Activated T-helper 1 cell treated with anti-CD3 and anti-CD28 coated beads, Interleukin-12 subunit alpha, Interleukin-12 subunit beta, Interleukin-2, Interleukin-4 antibody, amounts not matched to agents 30 ng/mL and 10 ng/mL and 1 ng/mL, durations not matched to agents 14 hours and 24 hours and 36 hours (primary cell): Measurements from ENCODE around the gene TWSG1. TPM values are rescaled to one million over a fixed set of nuclear protein-coding genes. Genes with fewer than 3 reads are reported as not detected.
"Not testable (repeated sequence)": the region's sequence is repeated elsewhere in the genome, so short reads cannot be mapped to it uniquely, and the experiment has no call there.

Experiments
- DNase-seq: peaks from one replicate; pipeline ENCODE4 v3.0.0; 2021; ENCODE audit warnings: low spot score
- H3K27ac Mint-ChIP-seq: one replicate; pipeline ENCODE4 v1.8.0; 2021; ENCODE audit warnings: mild to moderate bottlenecking, mixed read lengths
- H3K27me3 Mint-ChIP-seq: one replicate; pipeline ENCODE4 v1.8.0; 2022; ENCODE audit warnings: mild to moderate bottlenecking, moderate library complexity, mixed read lengths; ENCODE audit not compliant: insufficient read depth
- H3K36me3 Mint-ChIP-seq: one replicate; pipeline ENCODE4 v1.8.0; 2021; ENCODE audit warnings: low read depth, mixed read lengths
- H3K4me1 Mint-ChIP-seq: one replicate; pipeline ENCODE4 v1.8.0; 2021; ENCODE audit warnings: low read depth, mixed read lengths
- H3K4me3 Mint-ChIP-seq: one replicate; pipeline ENCODE4 v1.8.0; 2021; ENCODE audit warnings: mild to moderate bottlenecking, moderate library complexity, mixed read lengths
- H3K9me3 Mint-ChIP-seq: one replicate; pipeline ENCODE4 v1.8.0; 2021; ENCODE audit warnings: mixed read lengths
- intact Hi-C: fragments of 100-400 bp; cut with micrococcal nuclease; formaldehyde crosslinking; loops from one replicate; pipeline ENCODE4 v1.15.1; 2024
- total RNA-seq: library from RNA; stranded (reverse); gene quantifications from 2 replicates; pipeline ENCODE4 v1.2.3, GENCODE V29; 2022

TWSG1 gene
- total RNA-seq, 1 donor from 2014 or later: 10.6 TPM

- no peak for DNase-seq
- no peak overlapping the region for H3K4me3 Mint-ChIP-seq
- intact Hi-C loops: no loop called here
- no peaks in the 10 kb centered on the region for H3K9me3 Mint-ChIP-seq
- no peaks in the 10 kb centered on the region for H3K36me3 Mint-ChIP-seq
- no peak overlapping the region for H3K27ac Mint-ChIP-seq
- no peaks in the 10 kb centered on the region for H3K4me1 Mint-ChIP-seq
- H3K27me3 Mint-ChIP-seq: no peaks in the 10 kb centered on the region
Observed at GRCh38 chr18:9379118-9379517, 44.5 kb downstream of the TWSG1 start.

DNA sequence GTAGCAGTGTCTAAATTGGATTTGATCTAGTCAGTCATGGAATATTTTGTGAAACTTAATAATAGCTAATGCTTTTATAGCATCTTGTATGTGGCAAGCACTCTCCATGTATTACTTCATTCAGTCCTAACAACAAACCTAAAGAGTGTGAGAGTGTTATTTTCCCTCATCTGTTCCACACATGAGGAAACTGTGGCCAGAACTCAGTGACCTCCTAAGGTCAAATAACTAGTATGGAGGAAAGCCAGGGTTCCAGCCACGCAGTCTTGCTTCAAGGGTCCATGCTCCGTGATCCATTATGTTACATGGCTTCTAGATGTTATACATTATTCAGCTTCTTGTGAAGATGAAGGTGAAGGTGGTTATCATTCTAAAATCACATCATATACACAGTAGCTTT is 45.5 kb downstream of the TWSG1 start:
- intact Hi-C loops: no loop called here
- Mint-ChIP-seq H3K36me3 (no peaks in the 10 kb centered on the region), H3K4me3 (no peak overlapping the region), H3K27me3 (no peaks in the 10 kb centered on the region), H3K27ac (no peak overlapping the region), H3K4me1 (no peaks in the 10 kb centered on the region), H3K9me3 (no peaks in the 10 kb centered on the region)
- no peak for DNase-seq

- Mint-ChIP-seq H3K27me3 (no peaks in the 10 kb centered on the region), H3K9me3 (no peaks in the 10 kb centered on the region), H3K27ac (no peak overlapping the region), H3K4me3 (no peak overlapping the region), H3K36me3 (no peaks in the 10 kb centered on the region), H3K4me1 (no peaks in the 10 kb centered on the region)
- no peak for DNase-seq
- intact Hi-C loops: no loop called here
Observed at GRCh38 chr18:9380621-9381395, 46.2 kb downstream of the TWSG1 start.

DNA sequence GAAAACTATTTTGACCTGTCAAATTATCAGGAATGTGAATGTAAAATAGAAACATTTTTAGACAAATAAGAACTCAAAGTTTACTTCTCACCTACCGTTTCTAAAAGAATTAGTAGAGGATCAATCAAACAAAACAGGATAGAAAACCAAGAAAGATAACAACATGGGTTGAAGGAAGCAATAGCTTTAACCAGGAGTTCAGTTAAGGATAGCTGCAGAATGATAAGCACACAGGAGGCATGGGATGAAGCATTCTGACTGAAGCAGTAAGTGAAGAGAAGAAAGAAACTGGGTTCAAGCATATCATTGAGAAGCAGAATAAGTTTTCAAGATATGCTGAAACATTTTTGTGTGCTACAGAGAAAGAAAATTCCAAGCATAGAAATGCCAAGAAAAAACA is 52.3 kb downstream of the TWSG1 start:
- H3K9me3 Mint-ChIP-seq: peaks cover 8% of the 10 kb centered on the region
- H3K27ac Mint-ChIP-seq: no peak overlapping the region
- H3K27me3 Mint-ChIP-seq: no peaks in the 10 kb centered on the region
- no peaks in the 10 kb centered on the region for H3K36me3 Mint-ChIP-seq
- intact Hi-C loops: no loop called here
- H3K4me1 Mint-ChIP-seq: no peaks in the 10 kb centered on the region
- no peak overlapping the region for H3K4me3 Mint-ChIP-seq
- no peak for DNase-seq

- intact Hi-C loops: no loop called here
- Mint-ChIP-seq H3K4me3 (no peak overlapping the region), H3K27ac (no peak overlapping the region), H3K9me3 (peaks cover 8% of the 10 kb centered on the region), H3K27me3 (no peaks in the 10 kb centered on the region), H3K36me3 (no peaks in the 10 kb centered on the region), H3K4me1 (no peaks in the 10 kb centered on the region)
- no peak for DNase-seq
Observed at GRCh38 chr18:9387891-9388290, 53.3 kb downstream of the TWSG1 start.

GRCh38 chr18:9389706-9390105 is 55.1 kb downstream of the TWSG1 start:
- Mint-ChIP-seq H3K27me3 (no peaks in the 10 kb centered on the region), H3K27ac (no peak overlapping the region)

GRCh38 chr18:9392726-9393125 is 58.2 kb downstream of the TWSG1 start:
- no peak for DNase-seq
- no peaks in the 10 kb centered on the region for H3K27me3 Mint-ChIP-seq
- intact Hi-C loops: no loop called here
- H3K9me3 Mint-ChIP-seq: peaks cover 8% of the 10 kb centered on the region
- no peak overlapping the region for H3K4me3 Mint-ChIP-seq
- no peaks in the 10 kb centered on the region for H3K36me3 Mint-ChIP-seq
- no peak overlapping the region for H3K27ac Mint-ChIP-seq
- no peaks in the 10 kb centered on the region for H3K4me1 Mint-ChIP-seq

More at GRCh38 chr18:9389706-9390105, 55.1 kb downstream of the TWSG1 start:
- no peak for DNase-seq
- Mint-ChIP-seq H3K4me3 (no peak overlapping the region), H3K36me3 (no peaks in the 10 kb centered on the region), H3K9me3 (peaks cover 8% of the 10 kb centered on the region), H3K4me1 (no peaks in the 10 kb centered on the region)
- intact Hi-C loops: no loop called here

- intact Hi-C loops: no loop called here
- DNase-seq: no peak
- H3K4me3 Mint-ChIP-seq: no peak overlapping the region
- no peaks in the 10 kb centered on the region for H3K27me3 Mint-ChIP-seq
- no peaks in the 10 kb centered on the region for H3K36me3 Mint-ChIP-seq
- H3K4me1 Mint-ChIP-seq: no peaks in the 10 kb centered on the region
- peaks cover 8% of the 10 kb centered on the region for H3K9me3 Mint-ChIP-seq
- no peak overlapping the region for H3K27ac Mint-ChIP-seq
Observed at GRCh38 chr18:9394046-9394445, 59.5 kb downstream of the TWSG1 start.

GRCh38 chr18:9400197-9400596 is 65.6 kb downstream of the TWSG1 start:
- no peak for DNase-seq
- Mint-ChIP-seq H3K27me3 (no peaks in the 10 kb centered on the region), H3K9me3 (no peaks in the 10 kb centered on the region), H3K4me1 (peaks cover 6% of the 10 kb centered on the region), H3K36me3 (no peaks in the 10 kb centered on the region), H3K4me3 (no peak overlapping the region), H3K27ac (no peak overlapping the region)
- intact Hi-C loops: no loop called here

- intact Hi-C loops: no loop called here
- Mint-ChIP-seq H3K36me3 (no peaks in the 10 kb centered on the region), H3K4me1 (peaks cover 6% of the 10 kb centered on the region), H3K27ac (no peak overlapping the region), H3K4me3 (no peak overlapping the region), H3K9me3 (no peaks in the 10 kb centered on the region), H3K27me3 (no peaks in the 10 kb centered on the region)
- no peak for DNase-seq
Observed at GRCh38 chr18:9401176-9401575, 66.6 kb downstream of the TWSG1 start.

DNA sequence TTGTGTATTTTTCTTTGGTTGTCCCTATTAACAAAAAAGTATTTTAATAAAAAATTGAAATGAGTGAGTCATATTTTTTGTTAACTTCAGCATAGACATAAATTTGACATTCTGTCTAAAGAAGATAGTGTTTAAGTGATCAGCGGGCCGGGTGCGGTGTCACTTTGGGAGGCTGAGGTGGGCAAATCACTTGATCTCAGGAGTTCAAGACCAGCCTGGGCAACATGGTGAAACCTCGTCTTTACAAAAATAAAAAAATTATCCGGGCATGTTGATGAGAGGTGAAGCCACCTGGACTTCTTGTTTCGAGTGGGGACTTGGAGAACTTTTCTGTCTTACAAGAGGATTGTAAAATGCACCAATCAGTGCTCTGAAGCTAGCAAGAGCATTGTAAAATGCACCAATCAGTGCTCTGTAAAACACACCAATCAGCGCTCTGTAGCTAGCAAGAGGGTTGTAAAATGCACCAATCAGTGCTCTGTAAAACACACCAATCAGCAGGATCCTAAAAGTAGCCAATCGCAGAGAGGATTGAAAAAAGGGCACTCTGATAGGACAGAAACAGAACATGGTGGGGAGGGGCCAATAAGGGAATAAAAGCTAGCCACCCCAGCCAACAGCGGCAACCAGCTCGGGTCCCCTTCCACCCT is 67.9 kb downstream of the TWSG1 start:
- H3K27me3 Mint-ChIP-seq, H3K4me3 Mint-ChIP-seq, DNase-seq, H3K9me3 Mint-ChIP-seq, intact Hi-C loops, H3K27ac Mint-ChIP-seq, H3K4me1 Mint-ChIP-seq, H3K36me3 Mint-ChIP-seq: not testable (repeated sequence)

DNA sequence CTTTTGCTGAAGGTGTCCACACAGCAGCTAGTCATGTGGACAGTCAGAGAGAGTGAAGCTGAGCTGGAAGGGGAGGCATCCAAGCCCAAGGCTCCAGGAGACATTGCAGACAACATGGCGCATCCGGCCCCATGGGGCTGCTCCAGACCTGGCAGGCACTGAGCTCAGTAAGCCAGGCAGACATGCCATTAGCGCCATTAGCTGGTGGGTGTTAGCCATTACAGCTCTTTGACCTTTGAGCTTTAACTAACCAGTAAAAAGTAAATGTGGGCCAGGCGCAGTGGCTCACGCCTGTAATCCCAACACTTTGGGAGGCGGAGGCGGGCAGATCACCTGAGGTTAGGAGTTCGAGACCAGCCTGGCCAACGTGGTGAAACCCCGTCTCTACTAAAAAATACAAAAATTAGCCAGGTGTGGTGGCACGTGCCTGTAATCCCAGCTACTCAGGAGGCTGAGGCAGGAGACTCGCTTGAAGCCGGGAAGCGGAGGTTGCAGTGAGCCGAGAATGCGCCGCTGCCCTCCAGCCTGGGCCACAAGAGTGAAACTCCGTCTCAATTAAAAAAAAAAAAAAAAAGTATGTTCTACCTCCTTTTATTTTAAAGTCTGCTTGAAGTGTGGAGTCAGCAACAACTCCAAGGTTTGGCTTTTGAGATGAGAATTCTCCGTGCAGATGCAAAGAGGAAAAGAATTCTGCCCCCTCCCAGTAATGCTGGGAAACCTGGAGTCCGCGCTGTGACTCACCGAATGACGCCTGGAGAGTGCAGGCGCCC is 69.4 kb downstream of the TWSG1 start:
- intact Hi-C loops: no loop called here
- Mint-ChIP-seq H3K27ac (no peak overlapping the region), H3K27me3 (no peaks in the 10 kb centered on the region), H3K4me1 (peaks cover 6% of the 10 kb centered on the region), H3K4me3 (peak overlapping the region; percentile 22), H3K9me3 (no peaks in the 10 kb centered on the region), H3K36me3 (no peaks in the 10 kb centered on the region)
- no peak for DNase-seq

DNA sequence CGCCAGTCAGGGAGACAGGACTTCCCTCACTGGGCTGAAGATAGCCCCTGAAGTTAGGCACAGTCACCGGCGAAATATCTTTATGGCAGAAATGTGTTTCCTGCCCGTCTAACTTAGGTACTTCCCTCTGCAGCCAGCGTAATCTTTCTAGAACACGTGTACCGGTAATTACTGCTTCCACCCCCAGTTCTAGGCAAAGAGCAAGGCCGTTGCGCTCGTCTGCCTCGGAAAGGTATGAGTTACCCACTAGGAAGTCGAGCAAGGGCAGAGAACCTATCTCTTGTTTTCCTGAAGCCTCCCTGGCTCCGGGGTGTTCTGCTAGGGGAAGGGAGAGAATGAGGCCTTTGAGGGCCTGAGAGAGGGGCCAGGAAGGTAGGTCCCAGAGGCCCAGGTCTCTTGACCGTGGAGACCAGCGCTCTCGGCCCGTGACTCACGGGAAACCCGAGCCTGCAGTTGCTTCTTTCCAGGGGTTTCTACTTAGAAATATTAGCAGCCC is 70.0 kb downstream of the TWSG1 start:
- no peaks in the 10 kb centered on the region for H3K36me3 Mint-ChIP-seq
- intact Hi-C loops: no loop called here
- H3K4me3 Mint-ChIP-seq: peak overlapping the region; percentile 22
- H3K9me3 Mint-ChIP-seq: no peaks in the 10 kb centered on the region
- H3K27me3 Mint-ChIP-seq: no peaks in the 10 kb centered on the region
- no peak overlapping the region for H3K27ac Mint-ChIP-seq
- no peak for DNase-seq
- peaks cover 6% of the 10 kb centered on the region for H3K4me1 Mint-ChIP-seq
